VCaP (cell line): ENCODE data around the gene MCTP2.

Experiments used
- H3K27ac ChIP-seq: fragments of 450-650 bp; 2 replicates; pipeline ENCODE4 v1.5.1; 2017
- TF ChIP-seq, protein P1 (sequence below): fragments of 450-650 bp; conservative IDR thresholded peaks from 2 replicates; pipeline ENCODE4 v1.5.1; 2017; ENCODE audit warnings: mild to moderate bottlenecking, moderate library complexity

MCTP2 gene

DNA sequence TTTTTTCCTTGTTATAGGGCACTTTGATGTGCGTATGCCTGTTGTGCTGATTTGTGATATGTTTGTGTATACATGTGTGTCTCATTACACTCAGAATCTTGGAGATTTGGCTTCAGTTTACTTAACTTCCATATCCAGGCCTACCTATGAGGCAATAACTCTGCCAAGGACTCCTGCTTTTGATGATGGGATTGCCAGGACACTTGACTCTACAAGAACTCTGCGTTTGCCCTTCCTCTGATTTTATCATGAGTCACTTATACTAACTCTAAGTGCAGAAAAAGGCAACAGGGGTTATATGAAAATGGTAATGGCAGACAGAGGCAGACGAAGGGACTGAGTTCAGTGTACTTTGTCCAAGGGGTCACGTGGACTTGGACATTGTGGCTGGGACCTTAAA, 33.6 kb downstream of the MCTP2 start:
- TF ChIP-seq, protein P1, sequence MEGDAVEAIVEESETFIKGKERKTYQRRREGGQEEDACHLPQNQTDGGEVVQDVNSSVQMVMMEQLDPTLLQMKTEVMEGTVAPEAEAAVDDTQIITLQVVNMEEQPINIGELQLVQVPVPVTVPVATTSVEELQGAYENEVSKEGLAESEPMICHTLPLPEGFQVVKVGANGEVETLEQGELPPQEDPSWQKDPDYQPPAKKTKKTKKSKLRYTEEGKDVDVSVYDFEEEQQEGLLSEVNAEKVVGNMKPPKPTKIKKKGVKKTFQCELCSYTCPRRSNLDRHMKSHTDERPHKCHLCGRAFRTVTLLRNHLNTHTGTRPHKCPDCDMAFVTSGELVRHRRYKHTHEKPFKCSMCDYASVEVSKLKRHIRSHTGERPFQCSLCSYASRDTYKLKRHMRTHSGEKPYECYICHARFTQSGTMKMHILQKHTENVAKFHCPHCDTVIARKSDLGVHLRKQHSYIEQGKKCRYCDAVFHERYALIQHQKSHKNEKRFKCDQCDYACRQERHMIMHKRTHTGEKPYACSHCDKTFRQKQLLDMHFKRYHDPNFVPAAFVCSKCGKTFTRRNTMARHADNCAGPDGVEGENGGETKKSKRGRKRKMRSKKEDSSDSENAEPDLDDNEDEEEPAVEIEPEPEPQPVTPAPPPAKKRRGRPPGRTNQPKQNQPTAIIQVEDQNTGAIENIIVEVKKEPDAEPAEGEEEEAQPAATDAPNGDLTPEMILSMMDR, result no peak
- H3K27ac ChIP-seq, result peak overlapping the region; percentile 60

DNA sequence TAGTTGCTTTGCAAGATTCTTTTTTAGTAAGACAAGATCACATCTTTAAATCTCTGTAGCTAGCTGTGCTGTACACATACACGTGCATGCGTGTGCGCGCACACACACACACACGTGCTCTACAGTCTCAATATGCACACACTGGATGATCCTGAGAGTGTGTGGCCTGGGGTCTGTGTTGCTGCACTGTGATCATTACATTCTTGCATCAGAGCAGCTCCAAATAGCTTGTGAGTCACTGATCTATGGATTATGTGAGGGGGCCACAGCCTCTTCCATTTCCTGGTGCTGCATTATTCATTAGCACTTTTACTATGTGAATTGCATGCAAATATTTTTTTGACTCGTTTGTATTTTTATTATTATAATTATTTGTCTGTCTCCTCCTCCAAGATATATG, 34.6 kb downstream of the MCTP2 start:
- TF ChIP-seq, protein P1, result no peak
- H3K27ac ChIP-seq, result peak overlapping the region; percentile 60

DNA sequence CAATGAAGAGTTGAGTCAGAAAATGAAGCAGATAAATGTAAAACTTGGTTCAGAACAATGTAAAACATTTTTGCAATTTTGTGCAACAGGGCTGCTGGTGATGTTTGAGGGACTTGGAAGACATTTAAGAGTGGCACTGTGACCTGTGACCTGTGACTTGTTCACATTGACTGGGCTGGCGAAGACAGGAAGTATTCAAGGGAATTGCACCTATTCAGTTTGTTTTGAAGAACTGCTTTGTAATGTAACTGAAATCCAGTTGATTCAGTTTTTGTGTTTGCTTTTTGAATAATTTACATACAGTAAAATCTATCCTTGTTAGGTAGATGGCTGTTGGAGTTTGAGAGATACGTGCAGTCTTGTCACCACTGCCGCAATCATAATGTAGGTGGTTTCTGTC, 35.4 kb downstream of the MCTP2 start:
- TF ChIP-seq, protein P1, result no peak
- H3K27ac ChIP-seq, result peak overlapping the region; percentile 60

DNA sequence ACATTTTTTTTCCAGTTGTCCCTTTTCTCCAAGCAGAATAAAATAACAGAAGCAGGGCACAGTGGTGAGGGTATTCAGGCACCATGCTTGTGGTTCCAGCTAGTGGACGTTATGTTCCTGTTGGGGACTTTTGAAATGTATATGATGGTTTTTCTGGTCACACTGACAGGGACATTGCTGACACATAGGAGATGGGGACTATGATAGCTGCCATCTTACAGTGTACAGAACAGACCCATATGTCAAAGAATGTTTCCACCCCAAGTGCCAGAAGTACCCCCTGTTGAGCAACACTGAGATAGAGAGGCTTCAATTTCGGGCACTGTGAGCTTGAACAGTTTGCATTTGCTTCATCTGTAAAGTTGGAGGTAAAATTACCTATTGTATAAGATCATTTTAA, 38.6 kb downstream of the MCTP2 start:
- no peak overlapping the region for H3K27ac ChIP-seq
- TF ChIP-seq, protein P1, result no peak

DNA sequence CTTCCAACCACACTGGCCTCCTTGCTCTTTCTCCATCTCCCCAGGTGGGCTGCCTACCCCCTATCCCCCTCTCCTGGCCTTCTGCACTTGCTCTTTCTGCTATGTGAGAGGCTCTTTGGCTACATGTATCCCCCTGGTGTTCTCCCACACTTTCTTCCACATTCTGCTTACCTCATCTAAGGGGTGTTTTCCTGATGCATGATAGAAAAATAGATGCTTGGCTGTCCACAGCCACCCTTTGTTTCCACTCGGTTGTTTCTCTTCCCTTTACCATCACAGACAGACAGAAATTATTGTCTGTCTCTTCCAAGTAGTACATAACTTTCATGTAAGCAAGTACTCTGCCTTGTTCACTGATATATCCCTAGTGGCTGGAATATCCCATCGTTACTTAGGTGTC, 39.2 kb downstream of the MCTP2 start:
- H3K27ac ChIP-seq, result no peak overlapping the region
- TF ChIP-seq, protein P1, result no peak

DNA sequence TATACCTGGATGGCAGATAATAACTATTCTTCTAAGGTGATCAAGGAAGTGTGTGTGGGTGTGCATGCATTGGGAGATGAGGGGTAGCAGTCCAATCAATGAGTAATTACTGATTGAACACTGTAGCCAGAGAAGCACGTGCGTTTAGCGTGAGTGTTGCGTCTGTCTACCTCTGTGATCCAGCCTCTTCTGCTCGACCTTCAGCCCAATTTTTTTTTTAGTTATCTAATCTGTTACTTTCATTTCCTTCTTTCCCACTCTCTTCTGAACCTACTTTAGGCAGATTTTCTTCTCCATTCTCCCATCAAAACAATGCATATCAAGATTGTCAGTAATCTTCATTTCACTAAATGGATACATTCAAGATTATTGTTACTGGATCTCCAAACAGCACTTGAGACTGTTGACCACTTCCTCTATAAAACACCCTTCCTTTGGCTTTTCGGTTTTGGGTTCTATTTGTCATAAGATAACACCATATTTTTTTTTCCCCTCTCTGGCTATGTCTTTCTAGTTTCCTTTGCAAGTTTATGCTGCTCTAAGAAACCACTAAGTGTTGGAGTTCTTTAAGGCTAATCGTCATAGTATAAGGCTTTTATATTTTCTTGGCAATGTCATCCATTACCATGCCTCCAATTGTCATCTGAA, 41.0 kb downstream of the MCTP2 start:
- H3K27ac ChIP-seq, result no peak overlapping the region
- TF ChIP-seq, protein P1, result no peak

DNA sequence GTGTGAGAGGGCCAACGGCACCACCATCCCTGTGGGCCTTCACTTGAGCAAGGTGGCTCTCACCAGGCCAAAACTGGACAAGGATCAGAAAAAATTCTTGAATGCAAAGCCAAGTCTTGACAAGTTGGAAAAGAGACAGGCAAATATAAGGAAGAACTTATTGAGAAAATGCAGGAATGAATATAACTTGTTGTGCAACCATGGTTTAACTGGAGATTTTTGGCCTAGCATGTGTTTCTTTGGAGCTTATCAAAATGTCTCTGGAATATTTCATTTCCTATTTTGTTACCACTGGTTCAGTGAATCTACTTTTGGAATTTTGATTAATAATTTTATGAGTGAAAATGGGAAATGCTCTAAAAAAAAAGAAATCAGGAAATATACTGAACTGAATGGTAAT, 42.5 kb downstream of the MCTP2 start:
- peak overlapping the region; percentile 69; the same call in 1 of the 2 replicates for H3K27ac ChIP-seq
- TF ChIP-seq, protein P1, result no peak
